Spleen (tissue), 7 donors: ENCODE measurements around the gene ADAMTS17.

ENCODE experiments used
- CTCF ChIP-seq, 11 experiments: fragments of 200-600 bp in 7 of 11; fragments of 450-650 bp in 4 of 11; sonication (generic) in 4 of 11; IDR thresholded peaks in 8 of 11; conservative IDR thresholded peaks in 3 of 11; 1 replicate in 7 of 11; 2 replicates in 4 of 11; pipeline versions ENCODE4 v1.4.0 to v1.8.0; 2016 to 2021; ENCODE audit warnings: antibody characterized with exemption in 11 of 11, inconsistent platforms in 4 of 11, mild to moderate bottlenecking in 1 of 11
- POLR2A ChIP-seq, 3 donors: fragments of 450-650 bp; IDR thresholded peaks; one replicate each; pipeline ENCODE4 v1.5.1; 2017; ENCODE audit warnings: antibody characterized with exemption in 3 of 3, mild to moderate bottlenecking in 1 of 3
- donor health status: DM: no; HTN: no; CAD: no; lungs with moderate emphysema.
- donor health status: DM: no; HTN: no; CAD: no.
- donor health status: DM: no; HTN: no; CAD: no.

- TF ChIP-seq CTCF (IDR thresholded peaks at IDR 0.05 in 8 of 11, conservative IDR thresholded peaks at IDR 0.05 in 3 of 11) (no peak), POLR2A (IDR thresholded peaks at IDR 0.05) (no peak)
Observed at GRCh38 chr15:100056411-100057072, 285.2 kb downstream of the ADAMTS17 start.
